OCI-LY7 (cell line): ENCODE data around the gene CD79A.
"Not testable (repeated sequence)": the region's sequence is repeated elsewhere in the genome, so short reads cannot be mapped to it uniquely, and the experiment has no call there.

Source experiments
- CTCF ChIP-seq: fragments of 200-600 bp; sonication (generic); conservative IDR thresholded peaks from 2 replicates; pipeline ENCODE4 v1.5.1; 2014; ENCODE audit warnings: mild to moderate bottlenecking, antibody characterized with exemption, low read length, moderate library complexity, mixed read lengths
- EZH2phosphoT487 ChIP-seq: fragments of 200-600 bp; sonication (generic); IDR thresholded peaks from 2 replicates; pipeline ENCODE4 v1.6.1; 2018; ENCODE audit warnings: low read depth, borderline replicate concordance, mild to moderate bottlenecking, mixed run types, antibody characterized with exemption, low read length, moderate library complexity, mixed read lengths

GRCh38 chr19:41914424-41914834 is 37.4 kb downstream of the CD79A start:
- TF ChIP-seq CTCF, EZH2phosphoT487: not testable (repeated sequence)
